GM12891 (cell line): ENCODE results near the gene BLOC1S1.

Experiments
- PAX5 ChIP-seq: IDR thresholded peaks from 2 replicates; pipeline ENCODE4 v1.6.1; 2011; ENCODE audit warnings: low read length, moderate library complexity, mild to moderate bottlenecking; ENCODE audit not compliant: insufficient read depth, severe bottlenecking
- POLR2A ChIP-seq: IDR thresholded peaks from 2 replicates; pipeline ENCODE4 v1.6.1; 2011; ENCODE audit warnings: low read depth, low read length, control low read depth
- POLR2AphosphoS5 ChIP-seq: IDR thresholded peaks from 2 replicates; pipeline ENCODE4 v1.6.1; 2011; ENCODE audit warnings: low read depth, low read length, control low read depth
- SPI1 ChIP-seq: IDR thresholded peaks from 2 replicates; pipeline ENCODE4 v1.6.1; 2011; ENCODE audit warnings: low read depth, low read length, control low read depth
- TAF1 ChIP-seq: IDR thresholded peaks from 2 replicates; pipeline ENCODE4 v1.6.1; 2011; ENCODE audit warnings: low read depth, low read length, control low read depth

- TF ChIP-seq TAF1 (no peak), POLR2AphosphoS5 (no peak), PAX5 (no peak), POLR2A (no peak), SPI1 (no peak)
Measured at GRCh38 chr12:55682087-55682796, 33.6 kb upstream of the BLOC1S1 start.
